SK-N-SH (cell line): ENCODE results near the gene SLAMF1. TPM values are rescaled to one million over a fixed set of nuclear protein-coding genes. Genes with fewer than 3 reads are reported as not detected.

ENCODE experiments used
- CTCF ChIA-PET: fragments of 300-600, 350-600 bp; formaldehyde crosslinking; extraction: SDS; loops from one replicate; lab custom pipeline; 2021; lab: Yijun Ruan, JAX
- POLR2A ChIA-PET: fragments of 350-600 bp; sonication (Branson Sonifier 250); formaldehyde crosslinking; extraction: SDS; loops from one replicate; lab custom pipeline; 2020; ENCODE audit warnings: antibody characterized with exemption, inconsistent platforms; lab: Yijun Ruan, JAX
- DNase-seq: peaks from one replicate; pipeline ENCODE4 v3.0.0; 2012
- H2AFZ ChIP-seq: fragments of 200-600 bp; sonication (generic); 2 replicates; pipeline ENCODE4 v1.8.1; 2016; ENCODE audit warnings: antibody characterized with exemption, mild to moderate bottlenecking, low read depth
- H3F3A ChIP-seq: fragments of 200-600 bp; sonication (generic); replicated peaks from 2 replicates; pipeline ENCODE3; 2016; ENCODE audit warnings: antibody characterized with exemption, mild to moderate bottlenecking; ENCODE audit not compliant: insufficient read depth
- H3K27ac ChIP-seq, 2 experiments: fragments of 200-500 bp in 1 of 2; fragments of 200-600 bp in 1 of 2; sonication (Bioruptor generic) in 1 of 2; sonication (generic), shearing (Covaris generic) in 1 of 2; 2 replicates each; pipeline versions ENCODE4 v1.5.1 to v1.6.1; 2014 to 2016; ENCODE audit warnings: low read depth in 2 of 2, inconsistent platforms in 1 of 2, low read length in 1 of 2, mild to moderate bottlenecking in 1 of 2, mixed read lengths in 1 of 2
- H3K27me3 ChIP-seq: fragments of 200-600 bp; sonication (generic), shearing (Covaris generic); 2 replicates; pipeline ENCODE4 v1.6.1; 2016; ENCODE audit warnings: mixed run types; ENCODE audit not compliant: insufficient read depth
- H3K36me3 ChIP-seq, 2 experiments: fragments of 200-500 bp in 1 of 2; fragments of 200-600 bp in 1 of 2; sonication (Bioruptor generic) in 1 of 2; sonication (generic) in 1 of 2; replicated peaks in 1 of 2; 2 replicates each; pipeline versions ENCODE3 to v1.5.1; 2014 to 2016; ENCODE audit warnings: low read length in 1 of 2, mild to moderate bottlenecking in 1 of 2; ENCODE audit not compliant: insufficient read depth in 2 of 2, control insufficient read depth in 1 of 2
- H3K4me1 ChIP-seq, 2 experiments: fragments of 200-500 bp in 1 of 2; fragments of 200-600 bp in 1 of 2; sonication (Bioruptor generic) in 1 of 2; sonication (generic), shearing (Covaris generic) in 1 of 2; 2 replicates each; pipeline versions ENCODE4 v1.5.1 to v1.6.1; 2014 to 2016; ENCODE audit warnings: low read depth in 1 of 2, low read length in 1 of 2, mixed run types in 1 of 2; ENCODE audit not compliant: insufficient read depth in 2 of 2, control insufficient read depth in 1 of 2
- H3K4me2 ChIP-seq: fragments of 200-600 bp; sonication (generic), shearing (Covaris generic); 2 replicates; pipeline ENCODE4 v1.6.1; 2017; ENCODE audit warnings: mixed run types
- H3K4me3 ChIP-seq, 2 experiments: fragments of 200-500 bp in 1 of 2; fragments of 200-600 bp in 1 of 2; sonication (Bioruptor generic) in 1 of 2; sonication (generic), shearing (Covaris generic) in 1 of 2; 2 replicates each; pipeline versions ENCODE4 v1.5.1 to v1.8.1; 2014 to 2016; ENCODE audit warnings: low read depth in 2 of 2, inconsistent platforms in 1 of 2, low read length in 1 of 2, mild to moderate bottlenecking in 1 of 2, mixed read lengths in 1 of 2, moderate library complexity in 1 of 2
- H3K79me2 ChIP-seq: fragments of 200-600 bp; sonication (generic); 2 replicates; pipeline ENCODE4 v1.8.1; 2017; ENCODE audit warnings: mild to moderate bottlenecking; ENCODE audit not compliant: insufficient read depth
- H3K9ac ChIP-seq: fragments of 200-600 bp; sonication (generic); 2 replicates; pipeline ENCODE4 v1.6.1; 2017; ENCODE audit warnings: mixed run types
- H3K9me2 ChIP-seq: fragments of 200-600 bp; sonication (generic); 2 replicates; pipeline ENCODE4 v1.6.1; 2017; ENCODE audit warnings: mixed run types
- H3K9me3 ChIP-seq: fragments of 200-600 bp; sonication (generic); 2 replicates; pipeline ENCODE4 v1.6.1; 2017; ENCODE audit warnings: mixed run types, mild to moderate bottlenecking, moderate library complexity
- H4K20me1 ChIP-seq: fragments of 200-600 bp; sonication (generic); 2 replicates; pipeline ENCODE4 v1.6.1; 2017; ENCODE audit warnings: mild to moderate bottlenecking, mixed run types; ENCODE audit not compliant: insufficient read depth
- FOSL2 ChIP-seq: IDR thresholded peaks from 2 replicates; pipeline ENCODE4 v1.4.0; 2012; ENCODE audit warnings: low read depth, mild to moderate bottlenecking, moderate library complexity, borderline replicate concordance
- FOXM1 ChIP-seq: IDR thresholded peaks from 2 replicates; pipeline ENCODE4 v1.4.0; 2012; ENCODE audit warnings: low read depth, mild to moderate bottlenecking
- GATA2 ChIP-seq: sonication (generic); formaldehyde crosslinking; IDR thresholded peaks from 2 replicates; pipeline ENCODE4 v1.5.0; 2020; ENCODE audit warnings: mild to moderate bottlenecking, missing genetic modification reagents
- JUND ChIP-seq: IDR thresholded peaks from 2 replicates; pipeline ENCODE4 v1.4.0; 2012
- MAX ChIP-seq: IDR thresholded peaks from 2 replicates; pipeline ENCODE4 v1.4.0; 2012; ENCODE audit warnings: low read depth
- MEF2A ChIP-seq: IDR thresholded peaks from 2 replicates; pipeline ENCODE4 v1.4.0; 2012; ENCODE audit warnings: low read depth, borderline replicate concordance
- NRF1 ChIP-seq: IDR thresholded peaks from 2 replicates; pipeline ENCODE4 v1.6.1; 2012; ENCODE audit warnings: low read depth, mild to moderate bottlenecking, low read length
- RAD21 ChIP-seq: IDR thresholded peaks from 2 replicates; pipeline ENCODE4 v1.6.1; 2012; ENCODE audit warnings: mild to moderate bottlenecking, low read length
- SIN3A ChIP-seq: IDR thresholded peaks from 2 replicates; pipeline ENCODE4 v1.6.1; 2012; ENCODE audit warnings: low read depth, mild to moderate bottlenecking, low read length, moderate library complexity, borderline replicate concordance
- SMC3 ChIP-seq: IDR thresholded peaks from 2 replicates; pipeline ENCODE4 v1.6.1; 2012; ENCODE audit warnings: low read depth, low read length, improper control_type of control experiment
- TCF12 ChIP-seq: IDR thresholded peaks from 2 replicates; pipeline ENCODE4 v1.4.0; 2012
- ZBTB33 ChIP-seq: IDR thresholded peaks from 2 replicates; pipeline ENCODE4 v1.4.0; 2012; ENCODE audit warnings: low read depth, borderline replicate concordance
- WGBS: methylation state at CpG from one replicate; pipeline ENCODE4 v1.1.6; 2017; ENCODE audit warnings: low lambda C conversion rate; 5-methylcytosine and 5-hydroxymethylcytosine counted together
- polyA plus RNA-seq, 3 experiments: library from polyadenylated mRNA; depleted of rRNA; stranded (reverse); fragments of >200 nt; gene quantifications; 2 replicates each; pipeline ENCODE4 v1.2.3, GENCODE V29; 2012
- TF ChIP-seq, protein P1 (sequence below): fragments of 200-600 bp; sonication (generic); IDR thresholded peaks from 2 replicates; pipeline ENCODE4 v1.6.1; 2017; ENCODE audit warnings: antibody characterized with exemption, mild to moderate bottlenecking, moderate library complexity
- TF ChIP-seq, protein P2 (sequence below): IDR thresholded peaks from 2 replicates; pipeline ENCODE4 v1.6.1; 2012; ENCODE audit warnings: mild to moderate bottlenecking, low read depth, low read length, moderate library complexity
- TF ChIP-seq, protein P3 (sequence below): IDR thresholded peaks from 2 replicates; pipeline ENCODE4 v1.4.0; 2012; ENCODE audit warnings: low read depth, borderline replicate concordance
- TF ChIP-seq, protein P4 (sequence below): fragments of 150-350 bp; IDR thresholded peaks from 2 replicates; pipeline ENCODE4 v1.6.1; 2016; ENCODE audit warnings: mild to moderate bottlenecking, low read depth, low read length

SLAMF1 gene
- polyA plus RNA-seq, 1 of the 3 experiments (the other 2 are of a cell fraction) = not detected

DNA sequence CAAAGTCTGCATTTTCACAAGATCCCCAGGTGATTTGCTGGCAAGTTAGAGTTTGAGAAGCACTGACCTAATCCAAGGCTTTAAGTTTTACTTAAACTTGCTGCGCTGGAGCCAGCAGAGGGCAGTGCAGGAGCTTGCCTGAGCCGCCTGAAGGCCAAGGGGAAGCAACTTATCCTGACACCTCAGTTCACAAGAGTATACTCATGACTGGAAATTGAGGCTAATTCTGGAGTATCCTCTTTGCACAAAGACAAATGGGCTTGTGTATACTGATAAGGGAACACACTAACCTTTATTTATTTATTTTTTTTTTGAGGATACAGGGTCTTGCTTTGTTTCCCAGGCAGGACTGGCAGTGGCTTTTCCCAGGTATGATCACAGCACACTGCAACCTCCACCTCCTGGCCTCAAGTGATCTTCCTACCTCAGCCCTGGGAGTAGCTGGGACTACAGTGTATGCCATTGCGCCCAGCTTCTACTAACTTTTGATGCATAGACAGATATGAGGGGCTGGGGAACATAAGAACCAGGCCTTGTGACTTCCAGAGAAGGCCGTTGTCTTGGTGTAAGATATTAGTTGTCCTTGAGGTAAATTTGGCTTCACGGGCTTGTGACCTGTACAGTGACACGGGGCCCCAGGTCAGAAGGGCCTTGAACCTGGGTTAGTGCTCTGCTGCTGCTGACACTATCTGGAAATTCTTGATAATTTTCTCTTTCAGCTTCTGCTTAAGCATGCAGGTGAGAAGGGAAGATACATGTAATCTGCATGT, 29.0 kb upstream of the SLAMF1 start:
- Histone ChIP-seq H3K9ac (no peak overlapping the region), H4K20me1 (no peaks in the 10 kb centered on the region), H3K79me2 (no peaks in the 10 kb centered on the region), H3K27me3 (peaks cover 30% of the 10 kb centered on the region; the same call in 1 of the 2 replicates), H3F3A (no peaks in the 10 kb centered on the region), H3K9me2 (no peaks in the 10 kb centered on the region), H3K4me1 (no peaks in the 10 kb centered on the region), H3K9me3 (no peaks in the 10 kb centered on the region), H3K36me3 (no peaks in the 10 kb centered on the region), H3K27ac (no peak overlapping the region), H2AFZ (no peak overlapping the region), H3K4me3 (peak overlapping the region in 1 of 2 experiments; percentile 4; a peak in 1 of 4 replicates), H3K4me2 (no peak overlapping the region)
- peak; percentile 29 for DNase-seq
- ChIA-PET CTCF (interaction anchor here (0.6 to 2.1 kb wide), 17 partner anchors 9 to 632 kb away, joined by 3 to 10 read pairs (median 3); partner anchors contain the start of genes ITLN1 and ITLN2), POLR2A (no interaction called here)
- TF ChIP-seq RAD21 (peak; percentile 68), SMC3 (peak; percentile 32; the same call in 1 of the 2 replicates), TCF12 (no peak)
- TF ChIP-seq, protein P1, sequence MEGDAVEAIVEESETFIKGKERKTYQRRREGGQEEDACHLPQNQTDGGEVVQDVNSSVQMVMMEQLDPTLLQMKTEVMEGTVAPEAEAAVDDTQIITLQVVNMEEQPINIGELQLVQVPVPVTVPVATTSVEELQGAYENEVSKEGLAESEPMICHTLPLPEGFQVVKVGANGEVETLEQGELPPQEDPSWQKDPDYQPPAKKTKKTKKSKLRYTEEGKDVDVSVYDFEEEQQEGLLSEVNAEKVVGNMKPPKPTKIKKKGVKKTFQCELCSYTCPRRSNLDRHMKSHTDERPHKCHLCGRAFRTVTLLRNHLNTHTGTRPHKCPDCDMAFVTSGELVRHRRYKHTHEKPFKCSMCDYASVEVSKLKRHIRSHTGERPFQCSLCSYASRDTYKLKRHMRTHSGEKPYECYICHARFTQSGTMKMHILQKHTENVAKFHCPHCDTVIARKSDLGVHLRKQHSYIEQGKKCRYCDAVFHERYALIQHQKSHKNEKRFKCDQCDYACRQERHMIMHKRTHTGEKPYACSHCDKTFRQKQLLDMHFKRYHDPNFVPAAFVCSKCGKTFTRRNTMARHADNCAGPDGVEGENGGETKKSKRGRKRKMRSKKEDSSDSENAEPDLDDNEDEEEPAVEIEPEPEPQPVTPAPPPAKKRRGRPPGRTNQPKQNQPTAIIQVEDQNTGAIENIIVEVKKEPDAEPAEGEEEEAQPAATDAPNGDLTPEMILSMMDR = peak; percentile 80
- WGBS = 3% methylated on average over 6 of the region's 6 CpGs

GRCh38 chr1:160674415-160674814, 27.6 kb upstream of the SLAMF1 start:
- no peaks in the 10 kb centered on the region for H4K20me1 ChIP-seq
- no peaks in the 10 kb centered on the region for H3K4me1 ChIP-seq
- H3K9ac ChIP-seq = no peak overlapping the region
- H3K27ac ChIP-seq = no peak overlapping the region
- no peaks in the 10 kb centered on the region for H3K36me3 ChIP-seq
- H3K79me2 ChIP-seq = no peaks in the 10 kb centered on the region
- no peaks in the 10 kb centered on the region for H3K9me2 ChIP-seq
- no peak overlapping the region for H3K4me2 ChIP-seq
- peaks cover 3% of the 10 kb centered on the region; the same call in 1 of the 2 replicates for H3K9me3 ChIP-seq
- H2AFZ ChIP-seq = no peak overlapping the region
- no peaks in the 10 kb centered on the region for H3F3A ChIP-seq
- WGBS = 13% methylated on average over 2 of the region's 2 CpGs
- ChIA-PET CTCF (interaction anchor here (1.3 to 2.1 kb wide), 5 partner anchors 49 to 267 kb away, joined by 3 to 5 read pairs (median 3); partner anchors contain the start of gene ITLN1), POLR2A (no interaction called here)
- H3K4me3 ChIP-seq = no peak overlapping the region
- DNase-seq = no peak
- H3K27me3 ChIP-seq = peaks cover 30% of the 10 kb centered on the region; the same call in 1 of the 2 replicates
- no peak for TF ChIP-seq MEF2A
- no peak for TF ChIP-seq NRF1
- no peak for TF ChIP-seq JUND
- no peak for TF ChIP-seq ZBTB33
- TF ChIP-seq, protein P2, sequence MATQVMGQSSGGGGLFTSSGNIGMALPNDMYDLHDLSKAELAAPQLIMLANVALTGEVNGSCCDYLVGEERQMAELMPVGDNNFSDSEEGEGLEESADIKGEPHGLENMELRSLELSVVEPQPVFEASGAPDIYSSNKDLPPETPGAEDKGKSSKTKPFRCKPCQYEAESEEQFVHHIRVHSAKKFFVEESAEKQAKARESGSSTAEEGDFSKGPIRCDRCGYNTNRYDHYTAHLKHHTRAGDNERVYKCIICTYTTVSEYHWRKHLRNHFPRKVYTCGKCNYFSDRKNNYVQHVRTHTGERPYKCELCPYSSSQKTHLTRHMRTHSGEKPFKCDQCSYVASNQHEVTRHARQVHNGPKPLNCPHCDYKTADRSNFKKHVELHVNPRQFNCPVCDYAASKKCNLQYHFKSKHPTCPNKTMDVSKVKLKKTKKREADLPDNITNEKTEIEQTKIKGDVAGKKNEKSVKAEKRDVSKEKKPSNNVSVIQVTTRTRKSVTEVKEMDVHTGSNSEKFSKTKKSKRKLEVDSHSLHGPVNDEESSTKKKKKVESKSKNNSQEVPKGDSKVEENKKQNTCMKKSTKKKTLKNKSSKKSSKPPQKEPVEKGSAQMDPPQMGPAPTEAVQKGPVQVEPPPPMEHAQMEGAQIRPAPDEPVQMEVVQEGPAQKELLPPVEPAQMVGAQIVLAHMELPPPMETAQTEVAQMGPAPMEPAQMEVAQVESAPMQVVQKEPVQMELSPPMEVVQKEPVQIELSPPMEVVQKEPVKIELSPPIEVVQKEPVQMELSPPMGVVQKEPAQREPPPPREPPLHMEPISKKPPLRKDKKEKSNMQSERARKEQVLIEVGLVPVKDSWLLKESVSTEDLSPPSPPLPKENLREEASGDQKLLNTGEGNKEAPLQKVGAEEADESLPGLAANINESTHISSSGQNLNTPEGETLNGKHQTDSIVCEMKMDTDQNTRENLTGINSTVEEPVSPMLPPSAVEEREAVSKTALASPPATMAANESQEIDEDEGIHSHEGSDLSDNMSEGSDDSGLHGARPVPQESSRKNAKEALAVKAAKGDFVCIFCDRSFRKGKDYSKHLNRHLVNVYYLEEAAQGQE = no peak
- TF ChIP-seq SIN3A = no peak
- TF ChIP-seq FOXM1 = no peak
- no peak for TF ChIP-seq FOSL2
- TF ChIP-seq, protein P3, sequence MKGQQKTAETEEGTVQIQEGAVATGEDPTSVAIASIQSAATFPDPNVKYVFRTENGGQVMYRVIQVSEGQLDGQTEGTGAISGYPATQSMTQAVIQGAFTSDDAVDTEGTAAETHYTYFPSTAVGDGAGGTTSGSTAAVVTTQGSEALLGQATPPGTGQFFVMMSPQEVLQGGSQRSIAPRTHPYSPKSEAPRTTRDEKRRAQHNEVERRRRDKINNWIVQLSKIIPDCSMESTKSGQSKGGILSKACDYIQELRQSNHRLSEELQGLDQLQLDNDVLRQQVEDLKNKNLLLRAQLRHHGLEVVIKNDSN = no peak
- no peak for TF ChIP-seq GATA2 (CRISPR knock-in tag)
- TF ChIP-seq, protein P4, sequence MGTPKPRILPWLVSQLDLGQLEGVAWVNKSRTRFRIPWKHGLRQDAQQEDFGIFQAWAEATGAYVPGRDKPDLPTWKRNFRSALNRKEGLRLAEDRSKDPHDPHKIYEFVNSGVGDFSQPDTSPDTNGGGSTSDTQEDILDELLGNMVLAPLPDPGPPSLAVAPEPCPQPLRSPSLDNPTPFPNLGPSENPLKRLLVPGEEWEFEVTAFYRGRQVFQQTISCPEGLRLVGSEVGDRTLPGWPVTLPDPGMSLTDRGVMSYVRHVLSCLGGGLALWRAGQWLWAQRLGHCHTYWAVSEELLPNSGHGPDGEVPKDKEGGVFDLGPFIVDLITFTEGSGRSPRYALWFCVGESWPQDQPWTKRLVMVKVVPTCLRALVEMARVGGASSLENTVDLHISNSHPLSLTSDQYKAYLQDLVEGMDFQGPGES = no peak
- TF ChIP-seq MAX = no peak
